GM12801 (cell line): ENCODE data around the gene POLR2I.

Source experiments
- CTCF ChIP-seq: IDR thresholded peaks from one replicate; pipeline ENCODE4 v1.5.1; 2011; ENCODE audit warnings: control low read depth; ENCODE audit not compliant: insufficient read length; ENCODE audit errors: extremely low read depth

Gene POLR2I

DNA sequence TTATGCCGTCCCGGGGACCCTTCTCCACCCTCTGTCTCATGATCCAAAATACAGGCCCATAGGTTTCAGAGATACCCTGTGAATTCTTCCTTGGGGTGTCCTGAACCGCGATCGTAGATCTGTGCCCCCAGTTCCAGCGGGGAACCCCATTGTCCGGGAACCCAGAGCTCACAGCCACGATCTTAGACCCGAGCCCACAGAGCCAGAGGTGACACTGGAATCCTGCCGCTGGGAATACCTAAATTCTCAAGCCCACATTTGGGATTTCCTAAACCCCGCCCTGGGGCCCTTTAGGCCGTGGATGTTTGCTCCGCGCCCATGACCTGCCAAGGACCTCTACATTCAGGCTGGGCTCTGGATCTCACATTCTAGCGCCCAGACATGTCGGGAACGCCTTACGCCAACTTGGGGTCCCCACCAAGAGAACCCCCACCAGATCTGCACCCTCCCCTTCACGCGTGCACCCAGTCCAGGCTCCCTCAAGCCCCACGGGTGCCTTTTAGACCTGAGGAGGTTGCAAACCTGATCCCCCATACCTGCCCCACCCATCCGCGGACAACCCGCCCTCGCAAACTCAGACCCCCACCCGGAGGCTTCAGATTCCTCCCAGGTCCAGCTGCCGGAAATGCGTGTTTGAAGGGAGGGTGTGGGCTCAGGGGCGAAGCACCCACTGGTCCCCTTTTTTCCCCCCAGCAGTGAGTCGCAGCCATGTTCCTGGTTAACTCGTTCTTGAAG lies 25.8 kb upstream of the POLR2I start:
- TF ChIP-seq CTCF: no peak

- no peak for TF ChIP-seq CTCF
Measured at GRCh38 chr19:36139473-36140303, 25.0 kb upstream of the POLR2I start, which contains the start of gene CAPNS1. Gene CAPNS1 (plus strand): TSS chr19:36140066. CDS start chr19:36141012, 946 bp downstream.

DNA sequence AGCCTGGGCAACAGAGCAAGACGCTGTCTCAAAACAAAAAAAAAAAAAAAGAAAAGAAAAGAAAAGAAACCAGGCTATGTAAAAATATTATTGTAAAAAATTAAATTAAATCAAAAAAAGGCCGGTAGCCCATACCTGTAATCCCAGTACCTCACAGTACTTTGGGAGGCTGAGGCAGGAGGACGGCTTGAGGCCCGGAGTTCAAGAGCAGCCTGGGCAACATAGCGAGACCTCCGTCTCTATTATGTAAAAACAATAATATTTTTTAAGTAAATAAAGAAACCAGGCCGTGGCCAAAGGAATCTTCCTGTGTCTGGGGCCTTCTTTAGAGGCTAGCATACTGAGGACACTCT lies 24.4 kb upstream of the POLR2I start:
- TF ChIP-seq CTCF: no peak

- TF ChIP-seq CTCF: no peak
Measured at GRCh38 chr19:36136964-36137686, 22.4 kb upstream of the POLR2I start.

DNA sequence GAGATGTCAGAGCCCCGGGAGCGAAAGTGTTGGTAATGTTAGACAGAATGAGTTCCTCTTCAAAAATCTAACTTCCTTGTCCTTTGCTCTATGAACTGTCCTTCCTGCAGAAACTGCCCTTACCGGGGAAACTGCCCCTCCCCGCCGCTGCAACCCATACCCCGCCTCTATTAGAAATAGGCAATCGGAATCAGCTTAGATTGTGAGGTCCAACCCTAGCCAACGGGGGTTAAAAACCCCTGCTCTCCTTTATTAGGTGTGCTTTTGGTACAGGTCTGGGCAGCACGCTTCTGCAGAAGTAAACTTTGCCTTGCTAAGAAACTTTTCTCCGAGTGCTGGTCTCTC lies 13.7 kb upstream of the POLR2I start:
- no peak for TF ChIP-seq CTCF

DNA sequence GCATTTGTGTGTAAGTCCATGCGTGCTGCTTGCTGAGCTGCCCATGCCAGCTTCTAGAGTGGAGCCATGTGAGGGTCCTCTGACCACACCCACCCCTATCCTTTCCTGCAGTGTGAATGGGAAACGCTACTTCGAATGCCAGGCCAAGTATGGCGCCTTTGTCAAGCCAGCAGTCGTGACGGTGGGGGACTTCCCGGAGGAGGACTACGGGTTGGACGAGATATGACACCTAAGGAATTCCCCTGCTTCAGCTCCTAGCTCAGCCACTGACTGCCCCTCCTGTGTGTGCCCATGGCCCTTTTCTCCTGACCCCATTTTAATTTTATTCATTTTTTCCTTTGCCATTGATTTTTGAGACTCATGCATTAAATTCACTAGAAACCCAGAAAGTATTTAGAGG lies 10.9 kb upstream of the POLR2I start:
- TF ChIP-seq CTCF: no peak

DNA sequence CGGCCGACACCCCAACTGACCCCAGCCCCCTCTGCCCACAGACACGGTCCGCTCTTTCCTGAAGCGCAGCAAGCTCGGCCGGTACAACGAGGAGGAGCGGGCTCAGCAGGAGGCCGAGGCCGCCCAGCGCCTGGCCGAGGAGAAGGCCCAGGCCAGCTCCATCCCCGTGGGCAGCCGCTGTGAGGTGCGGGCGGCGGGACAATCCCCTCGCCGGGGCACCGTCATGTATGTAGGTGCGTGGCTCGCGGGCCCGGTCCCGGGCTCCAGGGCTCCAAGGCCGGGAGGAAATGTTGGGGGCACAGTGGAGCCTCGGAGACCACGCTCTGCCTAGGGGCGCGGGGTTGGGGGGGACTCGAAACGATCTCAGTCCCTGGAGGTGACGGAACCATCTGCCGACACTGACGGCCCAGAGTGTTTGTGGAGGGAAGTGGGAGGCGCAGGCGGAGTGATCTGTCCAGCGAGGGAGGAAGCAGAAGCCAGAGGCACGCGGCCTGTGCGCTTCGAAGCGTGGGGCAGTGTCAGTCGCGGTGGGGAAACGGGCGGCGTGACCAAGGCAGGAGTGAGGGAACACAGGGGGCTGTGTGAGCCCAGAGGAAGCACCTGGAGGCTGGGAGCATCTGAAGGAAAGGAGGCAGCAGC lies 6.9 kb upstream of the POLR2I start:
- no peak for TF ChIP-seq CTCF
